GM13977 (cell line): ENCODE measurements around the gene GRPEL2.
"Not testable (repeated sequence)": the region's sequence is repeated elsewhere in the genome, so short reads cannot be mapped to it uniquely, and the experiment has no call there.

Source experiments
- DNase-seq: peaks from one replicate; pipeline ENCODE4 v3.0.0; 2012; ENCODE audit warnings: low spot score
- in situ Hi-C: fragments of 300-500 bp; cut with MboI; formaldehyde crosslinking; loops from one replicate; pipeline ENCODE4 v1.12.0; 2022; ENCODE audit warnings: low sequenced_read_pairs, low pct_unique_long_range_greater_than_20kb, mixed read lengths, inconsistent platforms; ENCODE audit not compliant: unreplicated experiment
- TF ChIP-seq, protein P1 (sequence below): IDR thresholded peaks from 2 replicates; pipeline ENCODE4 v1.5.1; 2012; ENCODE audit warnings: mild to moderate bottlenecking, control low read depth; ENCODE audit not compliant: insufficient read depth; ENCODE audit errors: extremely low read depth, missing control alignments

The GRPEL2 gene

DNA sequence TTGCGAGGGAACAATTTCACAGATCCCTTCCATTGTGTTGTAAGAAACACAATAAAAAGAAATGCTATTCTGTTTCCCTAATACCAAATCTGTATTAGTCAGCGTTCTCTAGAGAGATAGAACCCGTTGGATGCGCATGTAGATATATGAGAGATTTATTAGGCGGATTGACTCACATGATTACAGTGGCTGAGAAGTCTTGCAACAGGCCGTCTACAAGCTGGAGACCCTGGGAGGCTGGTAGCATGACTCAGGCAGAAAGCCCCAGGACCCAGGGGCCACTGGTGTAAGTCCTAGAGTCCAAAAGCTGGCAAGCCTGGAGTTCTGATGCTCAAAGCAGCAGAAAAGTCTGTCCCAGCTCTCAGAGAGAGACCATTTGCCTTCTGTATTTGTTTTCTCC is 52.2 kb downstream of the GRPEL2 start:
- DNase-seq, result no peak
- TF ChIP-seq, protein P1, sequence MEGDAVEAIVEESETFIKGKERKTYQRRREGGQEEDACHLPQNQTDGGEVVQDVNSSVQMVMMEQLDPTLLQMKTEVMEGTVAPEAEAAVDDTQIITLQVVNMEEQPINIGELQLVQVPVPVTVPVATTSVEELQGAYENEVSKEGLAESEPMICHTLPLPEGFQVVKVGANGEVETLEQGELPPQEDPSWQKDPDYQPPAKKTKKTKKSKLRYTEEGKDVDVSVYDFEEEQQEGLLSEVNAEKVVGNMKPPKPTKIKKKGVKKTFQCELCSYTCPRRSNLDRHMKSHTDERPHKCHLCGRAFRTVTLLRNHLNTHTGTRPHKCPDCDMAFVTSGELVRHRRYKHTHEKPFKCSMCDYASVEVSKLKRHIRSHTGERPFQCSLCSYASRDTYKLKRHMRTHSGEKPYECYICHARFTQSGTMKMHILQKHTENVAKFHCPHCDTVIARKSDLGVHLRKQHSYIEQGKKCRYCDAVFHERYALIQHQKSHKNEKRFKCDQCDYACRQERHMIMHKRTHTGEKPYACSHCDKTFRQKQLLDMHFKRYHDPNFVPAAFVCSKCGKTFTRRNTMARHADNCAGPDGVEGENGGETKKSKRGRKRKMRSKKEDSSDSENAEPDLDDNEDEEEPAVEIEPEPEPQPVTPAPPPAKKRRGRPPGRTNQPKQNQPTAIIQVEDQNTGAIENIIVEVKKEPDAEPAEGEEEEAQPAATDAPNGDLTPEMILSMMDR, result no peak
- in situ Hi-C loops, result no loop called here

- in situ Hi-C loops, DNase-seq: not testable (repeated sequence)
Observed at GRCh38 chr5:149398747-149399266, 53.5 kb downstream of the GRPEL2 start.

- TF ChIP-seq, protein P1, result no peak
- no peak for DNase-seq
- in situ Hi-C loops, result no loop called here
Observed at GRCh38 chr5:149399775-149400174, 54.5 kb downstream of the GRPEL2 start.

DNA sequence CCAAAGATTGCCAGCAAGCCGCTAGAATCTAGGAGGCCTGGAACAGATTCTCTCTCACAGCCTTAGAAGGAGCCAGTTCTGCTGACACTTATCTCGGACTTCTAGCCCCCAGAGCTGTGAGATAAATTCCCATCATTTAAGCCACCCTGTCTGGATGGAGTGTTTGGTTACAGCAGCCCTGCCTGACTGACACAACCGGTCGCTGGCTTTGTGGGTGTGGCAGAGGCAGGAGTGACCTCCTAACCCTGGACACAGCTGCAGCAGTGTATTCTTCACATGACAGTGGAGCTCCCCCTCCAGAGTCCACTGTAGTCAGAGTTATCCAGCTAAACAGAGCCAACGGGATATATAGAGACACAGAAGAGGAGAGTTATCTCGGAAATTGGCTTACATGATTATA is 55.0 kb downstream of the GRPEL2 start:
- in situ Hi-C loops, result no loop called here
- no peak for DNase-seq
- TF ChIP-seq, protein P1, result no peak

- no peak for DNase-seq
- in situ Hi-C loops, result no loop called here
Observed at GRCh38 chr5:149401051-149401450, 55.8 kb downstream of the GRPEL2 start.

DNA sequence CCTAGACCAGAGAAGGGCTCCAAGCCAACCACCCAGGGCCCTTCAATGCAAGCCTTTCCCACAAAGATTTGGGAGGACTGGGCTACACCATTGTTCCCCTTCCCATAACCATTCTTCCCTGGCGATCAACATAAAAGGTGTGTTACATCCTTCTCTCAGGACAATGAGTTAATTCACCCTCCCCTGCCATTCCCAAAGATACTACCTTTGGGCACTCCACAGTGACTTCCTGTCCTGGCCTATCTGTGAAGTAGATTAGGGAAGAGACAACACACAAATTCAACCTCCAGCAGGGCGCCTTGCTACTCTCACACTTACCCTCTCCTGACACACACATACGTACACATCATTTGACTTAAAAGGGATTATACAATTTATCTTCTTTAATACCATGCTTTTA is 57.0 kb downstream of the GRPEL2 start:
- TF ChIP-seq, protein P1, result no peak
- in situ Hi-C loops, result no loop called here
- no peak for DNase-seq

More at GRCh38 chr5:149401051-149401450, 55.8 kb downstream of the GRPEL2 start:
- TF ChIP-seq, protein P1, result no peak
